HepG2 (cell line): ENCODE measurements around the gene JPH4. TPM values are rescaled to one million over a fixed set of nuclear protein-coding genes. Genes with fewer than 3 reads are reported as not detected.

Source experiments
- BRCA1 ChIP-seq: sonication (generic); formaldehyde crosslinking; IDR thresholded peaks from 2 replicates; pipeline ENCODE4 v1.4.0; 2020; ENCODE audit warnings: missing genetic modification reagents
- CBX5 ChIP-seq: sonication (generic); formaldehyde crosslinking; IDR thresholded peaks from 2 replicates; pipeline ENCODE4 v1.4.0; 2020; ENCODE audit warnings: missing genetic modification reagents, borderline replicate concordance
- NBN ChIP-seq: fragments of 450-650 bp; conservative IDR thresholded peaks from 2 replicates; pipeline ENCODE4 v1.6.1; 2017
- NFIC ChIP-seq: IDR thresholded peaks from 2 replicates; pipeline ENCODE4 v1.6.1; 2012; ENCODE audit warnings: mild to moderate bottlenecking, low read length, inconsistent platforms
- PPARG ChIP-seq: conservative IDR thresholded peaks from 2 replicates; pipeline ENCODE4 v1.6.1; 2016; ENCODE audit warnings: missing biosample characterization, missing genetic modification reagents
- PTBP1 ChIP-seq: fragments of 200-400 bp; formaldehyde crosslinking; IDR thresholded peaks from 2 replicates; pipeline ENCODE4 v1.6.1; 2018; ENCODE audit warnings: low read length, low read depth; ENCODE audit not compliant: poor library complexity, severe bottlenecking
- TBX3 ChIP-seq: fragments of 450-650 bp; IDR thresholded peaks from 2 replicates; pipeline ENCODE4 v1.6.1; 2017; ENCODE audit warnings: antibody characterized with exemption, mild to moderate bottlenecking, inconsistent platforms, borderline replicate concordance
- TEAD3 ChIP-seq: optimal IDR thresholded peaks from 2 replicates; pipeline ENCODE3; 2016; ENCODE audit warnings: borderline replicate concordance
- ZFP82 ChIP-seq: sonication (generic); formaldehyde crosslinking; IDR thresholded peaks from 2 replicates; pipeline ENCODE4 v1.5.1; 2020; ENCODE audit warnings: mild to moderate bottlenecking, missing genetic modification reagents, borderline replicate concordance
- ZFX ChIP-seq: sonication (generic); formaldehyde crosslinking; IDR thresholded peaks from 2 replicates; pipeline ENCODE4 v1.4.0; 2020; ENCODE audit warnings: mild to moderate bottlenecking, low read depth, missing genetic modification reagents, moderate library complexity
- ZNF432 ChIP-seq: sonication (generic); formaldehyde crosslinking; IDR thresholded peaks from 2 replicates; pipeline ENCODE4 v1.5.0; 2020; ENCODE audit warnings: missing genetic modification reagents, mild to moderate bottlenecking, borderline replicate concordance
- ZNF468 ChIP-seq: sonication (generic); formaldehyde crosslinking; IDR thresholded peaks from 2 replicates; pipeline ENCODE4 v1.8.0; 2022; ENCODE audit warnings: mild to moderate bottlenecking, moderate library complexity, missing genetic modification reagents
- ZNF572 ChIP-seq: sonication (generic); formaldehyde crosslinking; IDR thresholded peaks from 2 replicates; pipeline ENCODE4 v1.5.1; 2020; ENCODE audit warnings: mild to moderate bottlenecking, missing genetic modification reagents
- ZNF7 ChIP-seq: IDR thresholded peaks from 2 replicates; pipeline ENCODE4 v1.6.1; 2016; ENCODE audit warnings: missing biosample characterization, missing genetic modification reagents
- polyA plus RNA-seq, 8 experiments: library from polyadenylated mRNA; depleted of rRNA in 3 of 8; stranded (reverse) in 7 of 8; unstranded in 1 of 8; fragments of >200 nt; fragmentation: Illumina TruSeq in 4 of 8; extraction: Trizol in 4 of 8; gene quantifications; 2 replicates each; pipeline versions ENCODE4 v1.2.1 to v1.2.3, GENCODE V29; 2011 to 2016; ENCODE audit warnings: low read depth in 4 of 8, missing spikeins in 1 of 8, mixed read lengths in 1 of 8; ENCODE audit not compliant: insufficient read depth in 1 of 8
- total RNA-seq, 5 experiments: library from RNA; depleted of rRNA; stranded (reverse); fragments of >200 nt; fragmentation: Illumina TruSeq; extraction: Trizol; gene quantifications; 2 replicates each; pipeline ENCODE4 v1.2.3, GENCODE V29; 2016; ENCODE audit warnings: low read depth in 1 of 5
- TF ChIP-seq, protein P1 (sequence below): sonication (generic); formaldehyde crosslinking; IDR thresholded peaks from 2 replicates; pipeline ENCODE4 v1.5.0; 2020; ENCODE audit warnings: mild to moderate bottlenecking, missing genetic modification reagents, moderate library complexity
- TF ChIP-seq, protein P2 (sequence below): sonication (generic); formaldehyde crosslinking; conservative IDR thresholded peaks from 2 replicates; pipeline ENCODE4 v1.8.1; 2023; ENCODE audit warnings: missing genetic modification reagents
- TF ChIP-seq, protein P3 (sequence below): sonication (generic); formaldehyde crosslinking; IDR thresholded peaks from 2 replicates; pipeline ENCODE4 v1.5.0; 2020; ENCODE audit warnings: mild to moderate bottlenecking, missing genetic modification reagents
- TF ChIP-seq, protein P4 (sequence below): sonication (generic); formaldehyde crosslinking; IDR thresholded peaks from 2 replicates; pipeline ENCODE4 v1.9.0; 2021; ENCODE audit warnings: missing genetic modification reagents, borderline replicate concordance
- TF ChIP-seq, protein P5 (sequence below): sonication (generic); formaldehyde crosslinking; IDR thresholded peaks from 2 replicates; pipeline ENCODE4 v1.8.1; 2023; ENCODE audit warnings: mild to moderate bottlenecking, missing genetic modification reagents

JPH4 gene
- total and polyA plus RNA-seq, 2 of the 13 experiments (the other 11 are each of a cell fraction or from before 2014, with no cell fraction given) = 0.08 to 0.22 TPM

DNA sequence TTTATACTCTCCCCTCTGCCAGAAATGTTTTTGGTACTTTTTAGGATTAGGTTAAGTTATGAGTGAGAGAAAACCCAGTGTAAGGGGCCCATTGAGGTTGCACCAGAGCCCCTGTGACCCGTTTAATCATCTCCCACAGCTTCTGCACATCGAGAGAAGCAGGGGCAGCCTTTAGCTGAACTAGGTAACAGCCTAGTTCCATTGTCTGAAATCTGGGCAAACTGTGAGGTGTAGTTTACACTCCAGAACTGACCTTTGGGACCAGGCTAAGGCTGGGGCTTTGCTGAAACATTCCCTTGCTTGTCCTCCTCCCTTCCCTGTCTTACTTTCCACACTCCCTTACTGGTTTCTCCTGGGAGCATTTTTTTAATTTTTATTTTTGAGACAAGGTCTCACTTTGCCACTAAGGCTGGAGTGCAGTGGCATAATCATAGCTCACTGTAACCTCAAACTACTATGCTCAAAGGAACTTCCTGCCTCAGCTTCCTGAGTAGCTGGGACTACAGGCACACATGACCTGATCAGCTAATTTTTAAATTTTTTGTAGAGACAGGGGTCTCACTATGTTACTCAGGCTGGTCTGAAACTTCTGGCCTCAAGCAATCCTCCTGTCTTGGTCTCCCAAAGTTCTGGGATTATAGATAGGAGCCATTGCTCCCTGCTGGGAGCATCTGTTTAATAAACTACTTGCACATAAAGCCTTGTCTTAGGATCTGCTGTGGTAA lies 31.7 kb upstream of the JPH4 start (continued):
- TF ChIP-seq, protein P1, sequence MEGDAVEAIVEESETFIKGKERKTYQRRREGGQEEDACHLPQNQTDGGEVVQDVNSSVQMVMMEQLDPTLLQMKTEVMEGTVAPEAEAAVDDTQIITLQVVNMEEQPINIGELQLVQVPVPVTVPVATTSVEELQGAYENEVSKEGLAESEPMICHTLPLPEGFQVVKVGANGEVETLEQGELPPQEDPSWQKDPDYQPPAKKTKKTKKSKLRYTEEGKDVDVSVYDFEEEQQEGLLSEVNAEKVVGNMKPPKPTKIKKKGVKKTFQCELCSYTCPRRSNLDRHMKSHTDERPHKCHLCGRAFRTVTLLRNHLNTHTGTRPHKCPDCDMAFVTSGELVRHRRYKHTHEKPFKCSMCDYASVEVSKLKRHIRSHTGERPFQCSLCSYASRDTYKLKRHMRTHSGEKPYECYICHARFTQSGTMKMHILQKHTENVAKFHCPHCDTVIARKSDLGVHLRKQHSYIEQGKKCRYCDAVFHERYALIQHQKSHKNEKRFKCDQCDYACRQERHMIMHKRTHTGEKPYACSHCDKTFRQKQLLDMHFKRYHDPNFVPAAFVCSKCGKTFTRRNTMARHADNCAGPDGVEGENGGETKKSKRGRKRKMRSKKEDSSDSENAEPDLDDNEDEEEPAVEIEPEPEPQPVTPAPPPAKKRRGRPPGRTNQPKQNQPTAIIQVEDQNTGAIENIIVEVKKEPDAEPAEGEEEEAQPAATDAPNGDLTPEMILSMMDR = no peak
- no peak for TF ChIP-seq TEAD3 (CRISPR knock-in tag)
- TF ChIP-seq, protein P2, sequence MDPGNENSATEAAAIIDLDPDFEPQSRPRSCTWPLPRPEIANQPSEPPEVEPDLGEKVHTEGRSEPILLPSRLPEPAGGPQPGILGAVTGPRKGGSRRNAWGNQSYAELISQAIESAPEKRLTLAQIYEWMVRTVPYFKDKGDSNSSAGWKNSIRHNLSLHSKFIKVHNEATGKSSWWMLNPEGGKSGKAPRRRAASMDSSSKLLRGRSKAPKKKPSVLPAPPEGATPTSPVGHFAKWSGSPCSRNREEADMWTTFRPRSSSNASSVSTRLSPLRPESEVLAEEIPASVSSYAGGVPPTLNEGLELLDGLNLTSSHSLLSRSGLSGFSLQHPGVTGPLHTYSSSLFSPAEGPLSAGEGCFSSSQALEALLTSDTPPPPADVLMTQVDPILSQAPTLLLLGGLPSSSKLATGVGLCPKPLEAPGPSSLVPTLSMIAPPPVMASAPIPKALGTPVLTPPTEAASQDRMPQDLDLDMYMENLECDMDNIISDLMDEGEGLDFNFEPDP = peak; percentile 97
- no peak for TF ChIP-seq ZNF7
- TF ChIP-seq ZNF468 (CRISPR knock-in tag) = no peak
- TF ChIP-seq, protein P3, sequence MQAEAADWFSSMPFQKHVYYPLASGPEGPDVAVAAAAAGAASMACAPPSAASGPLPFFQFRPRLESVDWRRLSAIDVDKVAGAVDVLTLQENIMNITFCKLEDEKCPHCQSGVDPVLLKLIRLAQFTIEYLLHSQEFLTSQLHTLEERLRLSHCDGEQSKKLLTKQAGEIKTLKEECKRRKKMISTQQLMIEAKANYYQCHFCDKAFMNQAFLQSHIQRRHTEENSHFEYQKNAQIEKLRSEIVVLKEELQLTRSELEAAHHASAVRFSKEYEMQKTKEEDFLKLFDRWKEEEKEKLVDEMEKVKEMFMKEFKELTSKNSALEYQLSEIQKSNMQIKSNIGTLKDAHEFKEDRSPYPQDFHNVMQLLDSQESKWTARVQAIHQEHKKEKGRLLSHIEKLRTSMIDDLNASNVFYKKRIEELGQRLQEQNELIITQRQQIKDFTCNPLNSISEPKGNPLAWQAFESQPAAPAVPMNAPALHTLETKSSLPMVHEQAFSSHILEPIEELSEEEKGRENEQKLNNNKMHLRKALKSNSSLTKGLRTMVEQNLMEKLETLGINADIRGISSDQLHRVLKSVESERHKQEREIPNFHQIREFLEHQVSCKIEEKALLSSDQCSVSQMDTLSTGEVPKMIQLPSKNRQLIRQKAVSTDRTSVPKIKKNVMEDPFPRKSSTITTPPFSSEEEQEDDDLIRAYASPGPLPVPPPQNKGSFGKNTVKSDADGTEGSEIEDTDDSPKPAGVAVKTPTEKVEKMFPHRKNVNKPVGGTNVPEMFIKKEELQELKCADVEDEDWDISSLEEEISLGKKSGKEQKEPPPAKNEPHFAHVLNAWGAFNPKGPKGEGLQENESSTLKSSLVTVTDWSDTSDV = no peak
- 0 out of 2 replicates have a peak, but pooled peaks have one; percentile 48 for TF ChIP-seq ZFX (CRISPR knock-in tag)
- no peak for TF ChIP-seq ZNF572 (CRISPR knock-in tag)
- TF ChIP-seq NBN = no peak
- no peak for TF ChIP-seq ZFP82 (CRISPR knock-in tag)
- no peak for TF ChIP-seq CBX5 (CRISPR knock-in tag)
- no peak; the same call in 1 of the 2 replicates for TF ChIP-seq TBX3
- TF ChIP-seq, protein P4, sequence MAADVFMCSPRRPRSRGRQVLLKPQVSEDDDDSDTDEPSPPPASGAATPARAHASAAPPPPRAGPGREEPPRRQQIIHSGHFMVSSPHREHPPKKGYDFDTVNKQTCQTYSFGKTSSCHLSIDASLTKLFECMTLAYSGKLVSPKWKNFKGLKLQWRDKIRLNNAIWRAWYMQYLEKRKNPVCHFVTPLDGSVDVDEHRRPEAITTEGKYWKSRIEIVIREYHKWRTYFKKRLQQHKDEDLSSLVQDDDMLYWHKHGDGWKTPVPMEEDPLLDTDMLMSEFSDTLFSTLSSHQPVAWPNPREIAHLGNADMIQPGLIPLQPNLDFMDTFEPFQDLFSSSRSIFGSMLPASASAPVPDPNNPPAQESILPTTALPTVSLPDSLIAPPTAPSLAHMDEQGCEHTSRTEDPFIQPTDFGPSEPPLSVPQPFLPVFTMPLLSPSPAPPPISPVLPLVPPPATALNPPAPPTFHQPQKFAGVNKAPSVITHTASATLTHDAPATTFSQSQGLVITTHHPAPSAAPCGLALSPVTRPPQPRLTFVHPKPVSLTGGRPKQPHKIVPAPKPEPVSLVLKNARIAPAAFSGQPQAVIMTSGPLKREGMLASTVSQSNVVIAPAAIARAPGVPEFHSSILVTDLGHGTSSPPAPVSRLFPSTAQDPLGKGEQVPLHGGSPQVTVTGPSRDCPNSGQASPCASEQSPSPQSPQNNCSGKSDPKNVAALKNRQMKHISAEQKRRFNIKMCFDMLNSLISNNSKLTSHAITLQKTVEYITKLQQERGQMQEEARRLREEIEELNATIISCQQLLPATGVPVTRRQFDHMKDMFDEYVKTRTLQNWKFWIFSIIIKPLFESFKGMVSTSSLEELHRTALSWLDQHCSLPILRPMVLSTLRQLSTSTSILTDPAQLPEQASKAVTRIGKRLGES = 0 out of 2 replicates have a peak, but pooled peaks have one; percentile 56
- no peak; the same call in 1 of the 2 replicates for TF ChIP-seq PPARG (CRISPR knock-in tag)
- TF ChIP-seq BRCA1 (CRISPR knock-in tag) = peak; percentile 46; the same call in 1 of the 2 replicates
- TF ChIP-seq, protein P5, sequence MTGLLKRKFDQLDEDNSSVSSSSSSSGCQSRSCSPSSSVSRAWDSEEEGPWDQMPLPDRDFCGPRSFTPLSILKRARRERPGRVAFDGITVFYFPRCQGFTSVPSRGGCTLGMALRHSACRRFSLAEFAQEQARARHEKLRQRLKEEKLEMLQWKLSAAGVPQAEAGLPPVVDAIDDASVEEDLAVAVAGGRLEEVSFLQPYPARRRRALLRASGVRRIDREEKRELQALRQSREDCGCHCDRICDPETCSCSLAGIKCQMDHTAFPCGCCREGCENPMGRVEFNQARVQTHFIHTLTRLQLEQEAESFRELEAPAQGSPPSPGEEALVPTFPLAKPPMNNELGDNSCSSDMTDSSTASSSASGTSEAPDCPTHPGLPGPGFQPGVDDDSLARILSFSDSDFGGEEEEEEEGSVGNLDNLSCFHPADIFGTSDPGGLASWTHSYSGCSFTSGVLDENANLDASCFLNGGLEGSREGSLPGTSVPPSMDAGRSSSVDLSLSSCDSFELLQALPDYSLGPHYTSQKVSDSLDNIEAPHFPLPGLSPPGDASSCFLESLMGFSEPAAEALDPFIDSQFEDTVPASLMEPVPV = no peak
- TF ChIP-seq PTBP1 = no peak
- no peak for TF ChIP-seq ZNF432 (CRISPR knock-in tag)
- TF ChIP-seq NFIC = no peak
